Measurements from ENCODE around the gene DENND6A. TPM values are rescaled to one million over a fixed set of nuclear protein-coding genes. Genes with fewer than 3 reads are reported as not detected.

The DENND6A gene
- 10 to 100 TPM; 36.9 to 52.0 (median 43.8) TPM for total RNA-seq

GRCh38 chr3:57692396-57693147, at the start of gene DENND6A:
Gene DENND6A (minus strand): TSS chr3:57693077. CDS start chr3:57693018, 59 bp downstream.
- H3K36me3 ChIP-seq, result no peaks in the 10 kb centered on the region

GRCh38 chr3:57740027-57740426, 47.1 kb upstream of the DENND6A start:
- H3K36me3 ChIP-seq, result no peaks in the 10 kb centered on the region
- no peaks in the 10 kb centered on the region for H3K9me3 ChIP-seq
- no peak for TF ChIP-seq CTCF (IDR thresholded peaks at IDR 0.05)
- no peak for TF ChIP-seq POLR2A (IDR thresholded peaks at IDR 0.05)
- intact Hi-C loops (cut with DNase I), result no loop called here
- no peak for DNase-seq
- H3K27ac ChIP-seq, result no peak overlapping the region
- no peak overlapping the region for H3K4me3 ChIP-seq (replicated peaks in 1 of 3)
- H3K4me1 ChIP-seq, result peaks cover 0 to 3% of the 10 kb centered on the region in 2 donors
- WGBS, 2 donors, result 89 to 92% methylated on average over 5 of the region's 5 CpGs
- no peaks in the 10 kb centered on the region for H3K27me3 ChIP-seq

More at GRCh38 chr3:57692396-57693147, at the start of gene DENND6A:
- intact Hi-C loops (cut with DNase I), result no loop called here
- Histone ChIP-seq H3K27ac (peak within 1 kb of the TSS; percentile 98 to 100 (median 99)), H3K27me3 (no peaks in the 10 kb centered on the region), H3K9me3 (no peaks in the 10 kb centered on the region), H3K4me1 (peaks cover 35 to 53% of the 10 kb centered on the region in 2 donors), H3K4me3 (replicated peaks in 1 of 3) (peak within 1 kb of the TSS; percentile 32 to 95 (median 53))
- peak; percentile 89 to 97 for DNase-seq
- TF ChIP-seq CTCF (IDR thresholded peaks at IDR 0.05), result no peak
- peak; percentile 93 to 97 for TF ChIP-seq POLR2A (IDR thresholded peaks at IDR 0.05)
- 1 to 3% methylated on average over 13 to 63 of the region's 71 CpGs for WGBS, 2 donors

GRCh38 chr3:57738391-57738790, 45.5 kb upstream of the DENND6A start:
- H3K4me1 ChIP-seq, result peaks cover 0 to 3% of the 10 kb centered on the region in 2 donors
- H3K27ac ChIP-seq, result no peak overlapping the region
- intact Hi-C loops (cut with DNase I), result no loop called here
- no peak for DNase-seq
- no peaks in the 10 kb centered on the region for H3K27me3 ChIP-seq
- no peak overlapping the region for H3K4me3 ChIP-seq (replicated peaks in 1 of 3)
- H3K36me3 ChIP-seq, result no peaks in the 10 kb centered on the region
- no peak for TF ChIP-seq POLR2A (IDR thresholded peaks at IDR 0.05)
- no peak for TF ChIP-seq CTCF (IDR thresholded peaks at IDR 0.05)
- 78 to 85% methylated on average over 5 of the region's 5 CpGs for WGBS, 2 donors
- no peaks in the 10 kb centered on the region for H3K9me3 ChIP-seq

GRCh38 chr3:57737840-57738239, 45.0 kb upstream of the DENND6A start:
- H3K4me1 ChIP-seq, result peaks cover 0 to 3% of the 10 kb centered on the region in 2 donors
- TF ChIP-seq CTCF (IDR thresholded peaks at IDR 0.05) (no peak), POLR2A (IDR thresholded peaks at IDR 0.05) (no peak)
- 80 to 96% methylated on average over 7 of the region's 7 CpGs for WGBS, 2 donors
- no peak for DNase-seq
- intact Hi-C loops (cut with DNase I), result no loop called here
- no peak overlapping the region for H3K4me3 ChIP-seq (replicated peaks in 1 of 3)
- no peak overlapping the region for H3K27ac ChIP-seq
- H3K27me3 ChIP-seq, result no peaks in the 10 kb centered on the region
- H3K9me3 ChIP-seq, result no peaks in the 10 kb centered on the region
- no peaks in the 10 kb centered on the region for H3K36me3 ChIP-seq

GRCh38 chr3:57735405-57735804, 42.5 kb upstream of the DENND6A start:
- WGBS, 2 donors, result 81 to 88% methylated on average over 2 of the region's 2 CpGs
- intact Hi-C loops (cut with DNase I), result no loop called here

More at GRCh38 chr3:57735405-57735804, 42.5 kb upstream of the DENND6A start:
- no peak for DNase-seq
- H3K9me3 ChIP-seq, result no peaks in the 10 kb centered on the region
- H3K27me3 ChIP-seq, result no peaks in the 10 kb centered on the region
- H3K4me3 ChIP-seq (replicated peaks in 1 of 3), result no peak overlapping the region
- no peaks in the 10 kb centered on the region for H3K36me3 ChIP-seq
- TF ChIP-seq CTCF (IDR thresholded peaks at IDR 0.05), result no peak
- TF ChIP-seq POLR2A (IDR thresholded peaks at IDR 0.05), result no peak
- H3K27ac ChIP-seq, result no peak overlapping the region
- H3K4me1 ChIP-seq, result peaks cover 0 to 3% of the 10 kb centered on the region in 2 donors
